NB4 (cell line): ENCODE data around the gene FHOD1.

ENCODE experiments used
- DNase-seq: peaks from one replicate; pipeline ENCODE4 v3.0.0; 2010; ENCODE audit warnings: low read depth
- H3K4me3 ChIP-seq: one replicate; pipeline ENCODE4 v1.5.1; 2011; ENCODE audit warnings: mild to moderate bottlenecking, low read depth, low read length, moderate library complexity
- CTCF ChIP-seq: IDR thresholded peaks from one replicate; pipeline ENCODE4 v1.5.1; 2012; ENCODE audit warnings: low read depth, low read length
- MAX ChIP-seq: IDR thresholded peaks from 2 replicates; pipeline ENCODE4 v1.6.1; 2011; ENCODE audit warnings: low read depth, low read length
- MYC ChIP-seq: IDR thresholded peaks from 2 replicates; pipeline ENCODE4 v1.6.1; 2011; ENCODE audit warnings: low read depth, low read length
- POLR2A ChIP-seq: IDR thresholded peaks from 2 replicates; pipeline ENCODE4 v1.6.1; 2011; ENCODE audit warnings: mild to moderate bottlenecking; ENCODE audit not compliant: insufficient read length; ENCODE audit errors: extremely low read depth

FHOD1 gene

GRCh38 chr16:67233596-67233995, 13.7 kb downstream of the FHOD1 start:
- TF ChIP-seq MAX: no peak
- no peak for TF ChIP-seq MYC
- no peak for TF ChIP-seq POLR2A
- TF ChIP-seq CTCF: no peak
- no peak overlapping the region for H3K4me3 ChIP-seq
- no peak for DNase-seq

- DNase-seq: no peak
- TF ChIP-seq CTCF: no peak
- no peak for TF ChIP-seq POLR2A
- no peak for TF ChIP-seq MYC
- no peak for TF ChIP-seq MAX
- no peak overlapping the region for H3K4me3 ChIP-seq
Observed at GRCh38 chr16:67230809-67231660, 16.2 kb downstream of the FHOD1 start.

- TF ChIP-seq POLR2A (no peak), CTCF (no peak), MAX (no peak)
- no peak overlapping the region for H3K4me3 ChIP-seq
- no peak for DNase-seq
Observed at GRCh38 chr16:67229906-67230808, 17.1 kb downstream of the FHOD1 start.

GRCh38 chr16:67228905-67229304, 18.4 kb downstream of the FHOD1 start:
- DNase-seq: no peak
- H3K4me3 ChIP-seq: no peak overlapping the region
- TF ChIP-seq MYC (no peak), POLR2A (no peak), CTCF (no peak), MAX (no peak)

- TF ChIP-seq MYC (no peak), POLR2A (no peak), CTCF (no peak), MAX (no peak)
- H3K4me3 ChIP-seq: peak overlapping the region; percentile 81
- no peak for DNase-seq
Observed at GRCh38 chr16:67228034-67228785, 19.1 kb downstream of the FHOD1 start.
